HUES64 (cell line): ENCODE measurements around the gene CABLES2.

Source experiments
- H3K27ac ChIP-seq: 2 replicates; pipeline ENCODE4 v1.7.0; 2013; ENCODE audit warnings: low read depth, low read length, inconsistent platforms
- H3K27me3 ChIP-seq: 2 replicates; pipeline ENCODE4 v1.6.1; 2013; ENCODE audit warnings: mild to moderate bottlenecking, low read length; ENCODE audit not compliant: insufficient read depth
- H3K36me3 ChIP-seq: 2 replicates; pipeline ENCODE4 v1.6.1; 2013; ENCODE audit warnings: mild to moderate bottlenecking, low read length; ENCODE audit not compliant: insufficient read depth
- H3K4me1 ChIP-seq: 2 replicates; pipeline ENCODE4 v1.6.1; 2013; ENCODE audit warnings: mild to moderate bottlenecking, low read length, moderate library complexity; ENCODE audit not compliant: insufficient read depth
- H3K4me3 ChIP-seq: 2 replicates; pipeline ENCODE4 v1.5.1; 2013; ENCODE audit warnings: mild to moderate bottlenecking, low read length, moderate library complexity
- H3K9ac ChIP-seq: 2 replicates; pipeline ENCODE4 v1.6.1; 2013; ENCODE audit warnings: mild to moderate bottlenecking, low read depth, low read length
- H3K9me3 ChIP-seq: 2 replicates; pipeline ENCODE4 v1.6.1; 2013; ENCODE audit warnings: low read depth, low read length; ENCODE audit not compliant: insufficient read depth
- WGBS: fragments of 150-250, 120-280 bp; methylation state at CpG from one replicate; pipeline ENCODE4 v1.1.7; 2013; ENCODE audit warnings: missing lambda C conversion rate; 5-methylcytosine and 5-hydroxymethylcytosine counted together

CABLES2 gene

GRCh38 chr20:62448038-62448437 lies 41.0 kb upstream of the CABLES2 start:
- no peaks in the 10 kb centered on the region for H3K36me3 ChIP-seq
- no peak overlapping the region for H3K4me3 ChIP-seq
- no peaks in the 10 kb centered on the region for H3K9me3 ChIP-seq
- no peaks in the 10 kb centered on the region for H3K27me3 ChIP-seq
- no peak overlapping the region for H3K9ac ChIP-seq
- 87% methylated on average over 10 of the region's 10 CpGs for WGBS
- no peaks in the 10 kb centered on the region for H3K4me1 ChIP-seq
- no peak overlapping the region for H3K27ac ChIP-seq

GRCh38 chr20:62446888-62447869 lies 40.1 kb upstream of the CABLES2 start:
- H3K9me3 ChIP-seq: no peaks in the 10 kb centered on the region
- WGBS: 94% methylated on average over 44 of the region's 44 CpGs
- H3K27me3 ChIP-seq: no peaks in the 10 kb centered on the region
- H3K27ac ChIP-seq: no peak overlapping the region
- H3K4me1 ChIP-seq: no peaks in the 10 kb centered on the region
- no peak overlapping the region for H3K9ac ChIP-seq
- no peak overlapping the region for H3K4me3 ChIP-seq
- H3K36me3 ChIP-seq: no peaks in the 10 kb centered on the region

DNA sequence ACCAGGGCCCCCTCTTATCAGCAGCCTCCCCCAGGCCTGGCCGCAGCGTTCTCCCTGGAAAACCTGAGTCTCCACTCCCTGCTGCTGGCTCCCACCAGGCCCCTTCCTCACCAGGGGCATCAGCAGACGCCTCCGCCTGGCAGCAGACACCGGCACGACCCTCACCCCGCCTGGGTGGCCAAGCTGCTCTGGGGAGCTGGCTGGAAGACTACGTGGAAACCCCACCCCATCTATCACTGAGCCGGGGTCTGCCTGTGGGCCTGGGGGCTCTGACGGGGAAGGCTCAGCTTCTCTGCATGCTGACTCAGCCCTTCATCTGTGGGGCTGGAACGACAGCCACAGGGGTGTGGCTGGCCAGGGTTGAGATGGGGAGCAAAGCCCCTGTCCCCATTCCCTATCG lies 39.4 kb upstream of the CABLES2 start:
- no peak overlapping the region for H3K27ac ChIP-seq
- H3K4me1 ChIP-seq: no peaks in the 10 kb centered on the region
- no peak overlapping the region for H3K9ac ChIP-seq
- H3K36me3 ChIP-seq: no peaks in the 10 kb centered on the region
- 85% methylated on average over 12 of the region's 12 CpGs for WGBS
- H3K9me3 ChIP-seq: no peaks in the 10 kb centered on the region
- no peaks in the 10 kb centered on the region for H3K27me3 ChIP-seq
- H3K4me3 ChIP-seq: no peak overlapping the region

DNA sequence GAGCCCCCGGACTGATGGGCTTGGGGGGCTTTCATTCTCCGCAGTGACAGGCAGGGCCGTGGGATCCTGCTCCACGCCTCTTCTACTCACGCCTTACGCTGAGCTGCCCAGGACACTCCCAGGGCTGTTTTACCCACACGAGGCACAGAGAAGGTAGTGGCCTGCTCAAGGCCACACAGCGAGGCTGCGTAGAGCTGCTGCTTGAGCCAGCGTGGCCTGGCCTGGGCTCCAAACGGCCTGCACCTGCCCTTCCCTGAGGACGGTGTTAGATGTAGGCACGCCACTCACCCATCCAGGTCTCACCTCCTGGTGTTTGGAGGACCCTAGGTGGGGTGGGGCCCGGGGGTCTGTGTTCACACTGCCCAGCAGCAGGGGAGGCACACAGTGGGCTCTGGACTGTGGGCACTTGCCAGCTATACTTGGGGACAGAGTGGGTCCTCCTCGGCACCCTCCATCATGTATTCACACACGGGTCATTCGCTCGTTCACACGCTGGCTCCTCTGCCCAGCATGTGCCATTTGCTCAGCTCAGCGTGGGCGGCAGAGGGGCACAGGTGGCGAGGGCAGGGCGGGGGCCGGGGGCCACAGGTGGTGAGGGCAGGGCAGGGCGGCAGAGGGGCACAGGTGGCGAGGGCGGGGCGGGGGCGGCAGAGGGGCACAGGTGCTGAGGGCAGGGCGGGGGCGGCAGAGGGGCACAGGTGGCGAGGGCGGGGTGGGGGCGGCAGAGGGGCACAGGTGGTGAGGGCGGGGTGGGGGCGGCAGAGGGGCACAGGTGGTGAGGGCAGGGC lies 38.7 kb upstream of the CABLES2 start:
- no peak overlapping the region for H3K4me3 ChIP-seq
- H3K9ac ChIP-seq: no peak overlapping the region
- no peaks in the 10 kb centered on the region for H3K4me1 ChIP-seq
- H3K9me3 ChIP-seq: no peaks in the 10 kb centered on the region
- H3K36me3 ChIP-seq: no peaks in the 10 kb centered on the region
- 93% methylated on average over 34 of the region's 36 CpGs for WGBS
- no peak overlapping the region for H3K27ac ChIP-seq
- no peaks in the 10 kb centered on the region for H3K27me3 ChIP-seq

- no peaks in the 10 kb centered on the region for H3K36me3 ChIP-seq
- H3K27me3 ChIP-seq: no peaks in the 10 kb centered on the region
- no peak overlapping the region for H3K4me3 ChIP-seq
- WGBS: 92% methylated on average over 6 of the region's 6 CpGs
- H3K27ac ChIP-seq: no peak overlapping the region
- H3K9me3 ChIP-seq: no peaks in the 10 kb centered on the region
- no peak overlapping the region for H3K9ac ChIP-seq
- no peaks in the 10 kb centered on the region for H3K4me1 ChIP-seq
Measured at GRCh38 chr20:62444286-62444685, 37.2 kb upstream of the CABLES2 start.

GRCh38 chr20:62441987-62442539 lies 35.0 kb upstream of the CABLES2 start:
- H3K4me3 ChIP-seq: no peak overlapping the region
- no peak overlapping the region for H3K27ac ChIP-seq
- 90% methylated on average over 16 of the region's 16 CpGs for WGBS
- no peaks in the 10 kb centered on the region for H3K4me1 ChIP-seq
- no peaks in the 10 kb centered on the region for H3K27me3 ChIP-seq
- no peaks in the 10 kb centered on the region for H3K9me3 ChIP-seq
- H3K36me3 ChIP-seq: no peaks in the 10 kb centered on the region
- no peak overlapping the region for H3K9ac ChIP-seq

DNA sequence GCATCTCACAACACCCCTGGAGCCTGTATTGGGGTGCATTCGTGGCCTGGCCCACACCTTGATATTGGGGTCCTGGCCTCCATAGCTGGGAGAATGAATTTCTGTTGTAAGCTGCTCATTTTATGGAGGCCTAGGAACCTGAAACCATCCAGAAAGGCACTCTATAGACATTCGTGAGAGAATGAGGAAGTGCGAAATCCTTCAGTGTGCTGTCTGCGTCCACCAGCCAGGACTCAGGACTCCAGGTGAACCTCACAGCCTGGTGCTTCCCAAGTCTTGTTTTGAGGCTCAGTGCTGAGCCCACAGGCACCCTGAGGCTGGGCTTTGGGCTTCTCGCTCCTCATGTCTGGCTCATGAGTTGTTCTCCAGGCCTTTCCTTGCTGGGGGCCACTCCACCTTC lies 32.1 kb upstream of the CABLES2 start:
- no peak overlapping the region for H3K27ac ChIP-seq
- no peak overlapping the region for H3K4me3 ChIP-seq
- H3K36me3 ChIP-seq: no peaks in the 10 kb centered on the region
- no peak overlapping the region for H3K9ac ChIP-seq
- H3K9me3 ChIP-seq: no peaks in the 10 kb centered on the region
- no peaks in the 10 kb centered on the region for H3K4me1 ChIP-seq
- WGBS: 91% methylated on average over 5 of the region's 5 CpGs
- H3K27me3 ChIP-seq: no peaks in the 10 kb centered on the region

DNA sequence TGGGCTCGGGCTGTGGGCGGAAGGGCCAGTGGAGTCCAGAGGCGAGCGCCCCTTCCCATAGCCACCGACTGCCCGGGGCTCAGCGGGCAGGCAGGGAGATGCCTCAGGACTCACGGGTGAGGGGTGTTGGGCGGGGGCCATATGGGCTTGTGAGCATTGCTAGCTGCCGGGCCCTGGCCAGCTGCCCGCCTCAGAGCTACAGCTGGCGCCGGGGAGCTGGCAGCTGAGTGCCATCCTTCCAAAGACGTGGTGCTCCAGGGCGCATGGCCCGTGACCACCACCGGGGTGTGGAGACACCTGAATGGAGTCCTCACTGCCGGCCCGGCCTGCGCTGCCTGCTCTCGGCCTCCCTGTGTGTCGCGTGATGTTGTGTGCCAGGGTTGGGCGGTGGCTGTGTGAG lies 30.8 kb upstream of the CABLES2 start:
- Histone ChIP-seq H3K9ac (no peak overlapping the region), H3K27me3 (no peaks in the 10 kb centered on the region), H3K27ac (no peak overlapping the region), H3K4me3 (no peak overlapping the region), H3K36me3 (no peaks in the 10 kb centered on the region), H3K9me3 (no peaks in the 10 kb centered on the region), H3K4me1 (no peaks in the 10 kb centered on the region)
- WGBS: 92% methylated on average over 24 of the region's 24 CpGs

- Histone ChIP-seq H3K27me3 (no peaks in the 10 kb centered on the region), H3K27ac (no peak overlapping the region), H3K36me3 (no peaks in the 10 kb centered on the region), H3K9ac (no peak overlapping the region), H3K4me3 (no peak overlapping the region), H3K4me1 (no peaks in the 10 kb centered on the region), H3K9me3 (no peaks in the 10 kb centered on the region)
- 94% methylated on average over 12 of the region's 12 CpGs for WGBS
Measured at GRCh38 chr20:62437496-62437895, 30.4 kb upstream of the CABLES2 start.

DNA sequence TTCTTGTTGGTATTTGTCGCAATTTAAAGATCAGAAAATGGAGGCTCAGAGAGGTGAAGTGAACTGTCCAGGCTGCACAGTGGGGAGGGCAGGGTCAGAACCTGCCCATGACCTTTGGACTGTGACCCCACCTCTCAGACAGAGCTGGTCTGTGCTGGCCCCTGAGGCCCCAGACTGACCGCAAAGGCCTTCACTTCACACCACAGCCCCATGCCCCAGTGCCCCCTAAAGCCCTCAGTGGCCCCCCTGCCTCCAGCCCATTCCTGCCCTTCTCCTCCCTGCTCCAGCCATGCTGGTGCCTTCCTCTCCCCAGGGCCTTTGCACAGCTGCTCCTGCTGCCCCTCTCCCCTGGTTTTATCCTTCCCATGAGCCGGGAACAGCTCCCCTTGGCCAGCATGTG lies 29.6 kb upstream of the CABLES2 start:
- 91% methylated on average over 3 of the region's 3 CpGs for WGBS
- H3K4me3 ChIP-seq: no peak overlapping the region
- no peaks in the 10 kb centered on the region for H3K9me3 ChIP-seq
- H3K36me3 ChIP-seq: no peaks in the 10 kb centered on the region
- no peak overlapping the region for H3K9ac ChIP-seq
- H3K27ac ChIP-seq: no peak overlapping the region
- H3K4me1 ChIP-seq: no peaks in the 10 kb centered on the region
- no peaks in the 10 kb centered on the region for H3K27me3 ChIP-seq
